Skin epidermis (tissue), 12 donors: ENCODE data around the gene ABRAXAS1.

Experiments used
- H3K27ac ChIP-seq, 21 experiments: fragments of 200-600 bp; sonication (generic) in 11 of 21; one replicate each; pipeline ENCODE4 v1.5.0; 2020; ENCODE audit warnings: mild to moderate bottlenecking in 3 of 21, inconsistent platforms in 2 of 21, moderate library complexity in 2 of 21
- H3K4me3 ChIP-seq, 7 experiments: fragments of 200-600 bp; sonication (generic) in 2 of 7; one replicate each; pipeline ENCODE4 v1.5.0; 2020; ENCODE audit warnings: inconsistent platforms in 2 of 7, mild to moderate bottlenecking in 2 of 7, moderate library complexity in 1 of 7

The ABRAXAS1 gene

GRCh38 chr4:83455281-83456183, 29.4 kb downstream of the ABRAXAS1 start, which contains the start of the genes HELQ and MRPS18C:
Gene HELQ (minus strand): TSS chr4:83455823. CDS start chr4:83455693, 130 bp downstream.
Gene MRPS18C (plus strand): TSS chr4:83456058. CDS start chr4:83456078, 20 bp downstream.
- Histone ChIP-seq H3K4me3 (peak within 1 kb of the TSS; percentile 54 to 96 (median 81)), H3K27ac (peak within 1 kb of the TSS; percentile 82 to 99 (median 96))

- Histone ChIP-seq H3K4me3 (peak overlapping the region; percentile 54 to 96 (median 81)), H3K27ac (peak overlapping the region in 20 of 21 experiments; percentile 83 to 99 (median 96))
Observed at GRCh38 chr4:83454686-83455085, 30.2 kb downstream of the ABRAXAS1 start.

GRCh38 chr4:83449009-83449408, 35.9 kb downstream of the ABRAXAS1 start:
- no peak overlapping the region for H3K4me3 ChIP-seq
- H3K27ac ChIP-seq: no peak overlapping the region

GRCh38 chr4:83440899-83441298, 44.0 kb downstream of the ABRAXAS1 start:
- no peak overlapping the region for H3K4me3 ChIP-seq
- no peak overlapping the region for H3K27ac ChIP-seq

GRCh38 chr4:83440148-83440814, 44.6 kb downstream of the ABRAXAS1 start:
- H3K4me3 ChIP-seq: no peak overlapping the region

GRCh38 chr4:83438719-83439118, 46.2 kb downstream of the ABRAXAS1 start:
- Histone ChIP-seq H3K27ac (no peak overlapping the region), H3K4me3 (no peak overlapping the region)

More at GRCh38 chr4:83440148-83440814, 44.6 kb downstream of the ABRAXAS1 start:
- no peak overlapping the region for H3K27ac ChIP-seq

GRCh38 chr4:83436680-83437079, 48.2 kb downstream of the ABRAXAS1 start:
- Histone ChIP-seq H3K4me3 (no peak overlapping the region), H3K27ac (no peak overlapping the region)

GRCh38 chr4:83431200-83431599, 53.7 kb downstream of the ABRAXAS1 start:
- Histone ChIP-seq H3K27ac (no peak overlapping the region), H3K4me3 (no peak overlapping the region)

- Histone ChIP-seq H3K4me3 (no peak overlapping the region), H3K27ac (no peak overlapping the region)
Observed at GRCh38 chr4:83418211-83418610, 66.7 kb downstream of the ABRAXAS1 start.

GRCh38 chr4:83417566-83417965, 67.3 kb downstream of the ABRAXAS1 start:
- no peak overlapping the region for H3K4me3 ChIP-seq
- H3K27ac ChIP-seq: no peak overlapping the region

- Histone ChIP-seq H3K4me3 (no peak overlapping the region), H3K27ac (no peak overlapping the region)
Observed at GRCh38 chr4:83413676-83414075, 71.2 kb downstream of the ABRAXAS1 start.
